ENCODE results near the gene P3H1.

GRCh38 chr1:42748021-42748420 is 18.8 kb downstream of the P3H1 start:
- TF ChIP-seq ZNF660 (tag by site-specific recombination; IDR thresholded peaks at IDR 0.05) (no peak), CTCF (tag by site-specific recombination; IDR thresholded peaks at IDR 0.05) (no peak), SCRT2 (tag by site-specific recombination; IDR thresholded peaks at IDR 0.05) (no peak), MZF1 (tag by site-specific recombination; IDR thresholded peaks at IDR 0.05; ENCODE audit: borderline replicate concordance) (no peak), ZFP3 (tag by site-specific recombination; IDR thresholded peaks at IDR 0.05; ENCODE audit: low read depth) (no peak), ZNF274 (IDR thresholded peaks at IDR 0.05; ENCODE audit: low read length) (no peak), ZNF274 (tag by site-specific recombination; IDR thresholded peaks at IDR 0.05; ENCODE audit: borderline replicate concordance) (no peak), HOXC10 (CRISPR knock-in tag; IDR thresholded peaks at IDR 0.05) (no peak), ZNF658 (tag by site-specific recombination; IDR thresholded peaks at IDR 0.05) (no peak), SP2 (tag by site-specific recombination; IDR thresholded peaks at IDR 0.05) (no peak), ZBTB21 (tag by site-specific recombination; IDR thresholded peaks at IDR 0.05) (no peak), ZNF184 (tag by site-specific recombination; IDR thresholded peaks at IDR 0.05) (no peak), ZNF416 (tag by site-specific recombination; IDR thresholded peaks at IDR 0.05) (no peak)
